Caco-2 (cell line): ENCODE data around the gene KAT7. TPM values are rescaled to one million over a fixed set of nuclear protein-coding genes. Genes with fewer than 3 reads are reported as not detected.
A peak's percentile ranks its signal among the peaks of the same experiment; 100 is the strongest.

Experiments
- BruUV-seq: library from RNA; stranded (reverse); fragments of 400-500 nt; replicated peaks from 2 replicates; lab custom pipeline; 2021; lab: Mats Ljungman, UMichigan
- CTCF ChIA-PET: fragments of 300-600 bp; sonication (Branson Sonifier 250); formaldehyde crosslinking; loops from one replicate; lab custom pipeline; 2022; ENCODE audit warnings: antibody characterized with exemption; lab: Charles Lee
- POLR2A ChIA-PET: fragments of 300-600 bp; sonication (Branson Sonifier 250); formaldehyde crosslinking; loops from one replicate; lab custom pipeline; 2022; ENCODE audit warnings: antibody characterized with exemption; lab: Charles Lee
- DNase-seq, 2 experiments: peaks; one replicate each; pipeline versions ENCODE4 v3.0.0 to v3.0.0-alpha.2; 2020 to 2022
- H3K27me3 ChIP-seq: replicated peaks from 2 replicates; pipeline ENCODE4 v1.6.0; 2011; ENCODE audit warnings: low read length; ENCODE audit not compliant: control insufficient read depth, insufficient read depth
- H3K36me3 ChIP-seq: 2 replicates; pipeline ENCODE4 v1.5.1; 2011; ENCODE audit warnings: low read length; ENCODE audit not compliant: control insufficient read depth, insufficient read depth
- H3K4me1 ChIP-seq: fragments of 250-450 bp; sonication (Bioruptor Pico); 2 replicates; pipeline ENCODE4 v1.5.1; 2020; ENCODE audit warnings: mild to moderate bottlenecking
- H3K4me3 ChIP-seq: 2 replicates; pipeline ENCODE4 v1.5.1; 2011; ENCODE audit warnings: low read depth, mild to moderate bottlenecking, control low read depth, low read length
- H3K9me3 ChIP-seq: fragments of 250-450 bp; sonication (Bioruptor Pico); 2 replicates; pipeline ENCODE4 v1.5.1; 2020; ENCODE audit warnings: mild to moderate bottlenecking, moderate library complexity
- H3K27ac Mint-ChIP-seq: one replicate; pipeline ENCODE4 v1.8.0; 2022; ENCODE audit warnings: mixed read lengths; ENCODE audit not compliant: unreplicated experiment
- H3K27me3 Mint-ChIP-seq: one replicate; pipeline ENCODE4 v1.8.0; 2022; ENCODE audit warnings: mixed read lengths; ENCODE audit not compliant: insufficient read depth, unreplicated experiment
- H3K36me3 Mint-ChIP-seq: one replicate; pipeline ENCODE4 v1.8.0; 2022; ENCODE audit warnings: mild to moderate bottlenecking, mixed read lengths; ENCODE audit not compliant: insufficient read depth, unreplicated experiment
- H3K4me1 Mint-ChIP-seq: one replicate; pipeline ENCODE4 v1.8.0; 2022; ENCODE audit warnings: low read depth, mixed read lengths; ENCODE audit not compliant: unreplicated experiment
- H3K4me3 Mint-ChIP-seq: one replicate; pipeline ENCODE4 v1.8.0; 2022; ENCODE audit warnings: mild to moderate bottlenecking, moderate library complexity, mixed read lengths; ENCODE audit not compliant: unreplicated experiment
- H3K9me3 Mint-ChIP-seq: one replicate; pipeline ENCODE4 v1.8.0; 2022; ENCODE audit warnings: mixed read lengths; ENCODE audit not compliant: unreplicated experiment
- CTCF ChIP-seq, 2 experiments: fragments of 200-600 bp in 1 of 2; IDR thresholded peaks; 1 replicate in 1 of 2; 2 replicates in 1 of 2; pipeline versions ENCODE4 v1.5.1 to v1.8.0; 2011 to 2022; ENCODE audit warnings: antibody characterized with exemption in 1 of 2, control low read depth in 1 of 2, inconsistent platforms in 1 of 2, low read depth in 1 of 2, low read length in 1 of 2, mild to moderate bottlenecking in 1 of 2, moderate library complexity in 1 of 2; ENCODE audit not compliant: insufficient read depth in 1 of 2, severe bottlenecking in 1 of 2, unreplicated experiment in 1 of 2
- intact Hi-C: fragments of 100-400 bp; cut with micrococcal nuclease; formaldehyde crosslinking; loops from one replicate; pipeline ENCODE4 v1.10.0; 2022; ENCODE audit not compliant: unreplicated experiment
- total RNA-seq: library from RNA; stranded (reverse); gene quantifications from 2 replicates; pipeline ENCODE4 v1.2.3, GENCODE V29; 2022

KAT7 gene
- total RNA-seq, 1 experiment from 2014 or later: 137 TPM

- no peaks in the 10 kb centered on the region for H3K27me3 Mint-ChIP-seq
- no peaks in the 10 kb centered on the region for H3K36me3 Mint-ChIP-seq
- H3K9me3 ChIP-seq: no peaks in the 10 kb centered on the region
- CTCF ChIA-PET: interaction anchor here (0.6 to 2.1 kb wide), 6 partner anchors 13 to 288 kb away, joined by 3 to 5 read pairs (median 4); no protein-coding TSS in a partner anchor
- peak overlapping the region; percentile 22 for H3K27ac Mint-ChIP-seq
- BruUV-seq: no TSS peak
- no peak for TF ChIP-seq CTCF (IDR thresholded peaks at IDR 0.05; ENCODE audit: insufficient read depth in 1 of 2, low read depth in 1 of 2, low read length in 1 of 2, severe bottlenecking in 1 of 2, unreplicated experiment in 1 of 2)
- H3K4me1 ChIP-seq: peaks cover 14% of the 10 kb centered on the region
- peaks cover 3% of the 10 kb centered on the region for H3K4me1 Mint-ChIP-seq
- DNase-seq: no peak
- H3K9me3 Mint-ChIP-seq: no peaks in the 10 kb centered on the region
- no peak overlapping the region for H3K4me3 ChIP-seq
- no peaks in the 10 kb centered on the region for H3K36me3 ChIP-seq
- POLR2A ChIA-PET: interaction anchor here (0.7 kb wide), 1 partner anchor 121 kb away, joined by 3 read pairs; no protein-coding TSS in a partner anchor
- no peaks in the 10 kb centered on the region for H3K27me3 ChIP-seq
- no peak overlapping the region for H3K4me3 Mint-ChIP-seq
- intact Hi-C loops: no loop called here
These were observed 85.4 kb downstream of the KAT7 start for GRCh38 chr17:49873926-49874325.

GRCh38 chr17:49874911-49875310, 86.4 kb downstream of the KAT7 start:
- no peak overlapping the region for H3K4me3 Mint-ChIP-seq
- Histone ChIP-seq H3K4me1 (peaks cover 20% of the 10 kb centered on the region), H3K36me3 (no peaks in the 10 kb centered on the region), H3K4me3 (no peak overlapping the region), H3K9me3 (no peaks in the 10 kb centered on the region), H3K27me3 (no peaks in the 10 kb centered on the region)
- no peaks in the 10 kb centered on the region for H3K9me3 Mint-ChIP-seq
- BruUV-seq: no TSS peak
- CTCF ChIA-PET: interaction anchor here (0.6 to 2.1 kb wide), 3 partner anchors 12 to 292 kb away, joined by 3 to 4 read pairs (median 4); no protein-coding TSS in a partner anchor
- H3K27ac Mint-ChIP-seq: no peak overlapping the region
- no peak for DNase-seq
- POLR2A ChIA-PET: no interaction called here
- no peaks in the 10 kb centered on the region for H3K27me3 Mint-ChIP-seq
- intact Hi-C loops: no loop called here
- H3K36me3 Mint-ChIP-seq: no peaks in the 10 kb centered on the region
- TF ChIP-seq CTCF (IDR thresholded peaks at IDR 0.05; ENCODE audit: insufficient read depth in 1 of 2, low read depth in 1 of 2, low read length in 1 of 2, severe bottlenecking in 1 of 2, unreplicated experiment in 1 of 2): no peak
- H3K4me1 Mint-ChIP-seq: no peaks in the 10 kb centered on the region

- no peak for DNase-seq
- H3K9me3 ChIP-seq: no peaks in the 10 kb centered on the region
- H3K4me1 ChIP-seq: peaks cover 27% of the 10 kb centered on the region
- no peak overlapping the region for H3K4me3 Mint-ChIP-seq
- no peak for TF ChIP-seq CTCF (IDR thresholded peaks at IDR 0.05; ENCODE audit: insufficient read depth in 1 of 2, low read depth in 1 of 2, low read length in 1 of 2, severe bottlenecking in 1 of 2, unreplicated experiment in 1 of 2)
- intact Hi-C loops: no loop called here
- peaks cover 7% of the 10 kb centered on the region for H3K4me1 Mint-ChIP-seq
- ChIA-PET CTCF (interaction anchor here (0.6 to 1.1 kb wide), 5 partner anchors 10 to 294 kb away, joined by 3 to 8 read pairs (median 6); no protein-coding TSS in a partner anchor), POLR2A (interaction anchor here (2.2 kb wide), 1 partner anchor 10 kb away, joined by 6 read pairs; no protein-coding TSS in a partner anchor)
- H3K27ac Mint-ChIP-seq: no peak overlapping the region
- no peaks in the 10 kb centered on the region for H3K27me3 ChIP-seq
- H3K36me3 Mint-ChIP-seq: no peaks in the 10 kb centered on the region
- H3K4me3 ChIP-seq: no peak overlapping the region
- H3K9me3 Mint-ChIP-seq: no peaks in the 10 kb centered on the region
- BruUV-seq: no TSS peak
- H3K27me3 Mint-ChIP-seq: no peaks in the 10 kb centered on the region
- no peaks in the 10 kb centered on the region for H3K36me3 ChIP-seq
These were observed 87.2 kb downstream of the KAT7 start for GRCh38 chr17:49875685-49876084.
